Hepatocyte (in vitro differentiated cells): ENCODE data around the gene RANBP3. TPM values are rescaled to one million over a fixed set of nuclear protein-coding genes. Genes with fewer than 3 reads are reported as not detected.

Experiments
- DNase-seq: peaks from one replicate; pipeline ENCODE4 v3.0.0-alpha.2; 2016; ENCODE audit warnings: low spot score
- H2AFZ ChIP-seq: fragments of 200-600 bp; sonication (generic); 2 replicates; pipeline ENCODE4 v1.6.0; 2016; ENCODE audit warnings: antibody characterized with exemption, mild to moderate bottlenecking
- H3K27ac ChIP-seq: fragments of 200-600 bp; sonication (generic); 2 replicates; pipeline ENCODE4 v1.5.1; 2016; ENCODE audit warnings: mild to moderate bottlenecking
- H3K27me3 ChIP-seq: fragments of 200-600 bp; sonication (generic); 2 replicates; pipeline ENCODE4 v1.6.1; 2016
- H3K36me3 ChIP-seq: fragments of 200-600 bp; sonication (generic); replicated peaks from 2 replicates; pipeline ENCODE4 v1.5.1; 2016; ENCODE audit warnings: low read depth; ENCODE audit not compliant: insufficient read depth
- H3K4me1 ChIP-seq: fragments of 200-600 bp; sonication (generic); 2 replicates; pipeline ENCODE4 v1.5.1; 2016; ENCODE audit warnings: mild to moderate bottlenecking, moderate library complexity; ENCODE audit not compliant: insufficient read depth
- H3K4me2 ChIP-seq: fragments of 200-600 bp; sonication (generic); 2 replicates; pipeline ENCODE4 v1.6.0; 2016
- H3K4me3 ChIP-seq: fragments of 200-600 bp; sonication (generic); 2 replicates; pipeline ENCODE4 v1.5.1; 2016; ENCODE audit warnings: mild to moderate bottlenecking
- H3K79me2 ChIP-seq: fragments of 200-600 bp; sonication (generic); 2 replicates; pipeline ENCODE4 v1.6.0; 2017; ENCODE audit warnings: mild to moderate bottlenecking
- H3K9me2 ChIP-seq: fragments of 200-600 bp; sonication (generic); replicated peaks from 2 replicates; pipeline ENCODE4 v1.6.0; 2017; ENCODE audit warnings: mild to moderate bottlenecking; ENCODE audit not compliant: insufficient read depth
- H3K9me3 ChIP-seq: fragments of 200-600 bp; sonication (generic); 2 replicates; pipeline ENCODE4 v1.5.1; 2016; ENCODE audit warnings: low read depth, mild to moderate bottlenecking
- H4K20me1 ChIP-seq: fragments of 200-600 bp; sonication (generic); 2 replicates; pipeline ENCODE4 v1.6.0; 2016; ENCODE audit warnings: mild to moderate bottlenecking; ENCODE audit not compliant: insufficient read depth, poor library complexity, severe bottlenecking
- EZH2 ChIP-seq: fragments of 200-600 bp; sonication (generic); IDR thresholded peaks from 2 replicates; pipeline ENCODE4 v1.6.1; 2016; ENCODE audit warnings: antibody characterized with exemption, mild to moderate bottlenecking, borderline replicate concordance
- EZH2phosphoT487 ChIP-seq: fragments of 200-600 bp; sonication (generic); IDR thresholded peaks from one replicate; pipeline ENCODE4 v1.6.1; 2018; ENCODE audit warnings: antibody characterized with exemption, mild to moderate bottlenecking, low read depth, moderate library complexity; ENCODE audit not compliant: unreplicated experiment, severe bottlenecking
- WGBS: methylation state at CpG from one replicate; pipeline ENCODE4 v1.1.6; 2016; ENCODE audit warnings: low lambda C conversion rate; ENCODE audit errors: missing lambda C conversion rate; 5-methylcytosine and 5-hydroxymethylcytosine counted together
- polyA plus RNA-seq: library from polyadenylated mRNA; unstranded; fragments of >200 nt; fragmentation: Nextera tagmentation; extraction: Ambion mirVana; gene quantifications from 2 replicates; pipeline ENCODE4 v1.2.1, GENCODE V29; 2016
- total RNA-seq: library from RNA; depleted of rRNA; stranded (reverse); fragments of >200 nt; gene quantifications from 2 replicates; pipeline ENCODE4 v1.2.3, GENCODE V29; 2014
- TF ChIP-seq, protein P1 (sequence below): fragments of 200-600 bp; sonication (generic); IDR thresholded peaks from 2 replicates; pipeline ENCODE4 v1.5.1; 2016; ENCODE audit warnings: antibody characterized with exemption, mild to moderate bottlenecking; ENCODE audit not compliant: poor library complexity

RANBP3 gene
- total and polyA plus RNA-seq, 2 experiments from 2014 or later, result 10.4 to 51.0 TPM

DNA sequence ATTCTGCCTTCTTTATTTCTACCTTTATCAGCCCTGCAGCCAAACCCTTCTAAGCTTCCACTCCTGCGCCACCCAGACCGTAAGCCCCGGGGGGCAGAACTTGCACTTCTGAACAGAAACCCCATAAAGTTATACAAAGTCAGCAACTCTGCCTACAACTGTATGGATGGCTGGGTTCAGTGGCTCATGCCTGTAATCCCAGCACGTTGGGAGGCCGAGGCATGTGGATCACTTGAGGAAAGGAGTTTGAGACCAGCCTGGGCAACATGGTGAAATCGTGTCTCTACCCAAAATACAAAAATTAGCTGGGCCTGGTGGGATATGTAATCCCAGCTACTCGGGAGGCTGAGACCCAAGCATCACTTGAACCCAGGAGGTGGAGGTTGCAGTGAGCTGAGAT lies 10.4 kb downstream of the RANBP3 start:
- no peaks in the 10 kb centered on the region for H3K36me3 ChIP-seq
- H3K27me3 ChIP-seq, result no peaks in the 10 kb centered on the region
- TF ChIP-seq EZH2, result no peak
- no peak for TF ChIP-seq EZH2phosphoT487
- TF ChIP-seq, protein P1, sequence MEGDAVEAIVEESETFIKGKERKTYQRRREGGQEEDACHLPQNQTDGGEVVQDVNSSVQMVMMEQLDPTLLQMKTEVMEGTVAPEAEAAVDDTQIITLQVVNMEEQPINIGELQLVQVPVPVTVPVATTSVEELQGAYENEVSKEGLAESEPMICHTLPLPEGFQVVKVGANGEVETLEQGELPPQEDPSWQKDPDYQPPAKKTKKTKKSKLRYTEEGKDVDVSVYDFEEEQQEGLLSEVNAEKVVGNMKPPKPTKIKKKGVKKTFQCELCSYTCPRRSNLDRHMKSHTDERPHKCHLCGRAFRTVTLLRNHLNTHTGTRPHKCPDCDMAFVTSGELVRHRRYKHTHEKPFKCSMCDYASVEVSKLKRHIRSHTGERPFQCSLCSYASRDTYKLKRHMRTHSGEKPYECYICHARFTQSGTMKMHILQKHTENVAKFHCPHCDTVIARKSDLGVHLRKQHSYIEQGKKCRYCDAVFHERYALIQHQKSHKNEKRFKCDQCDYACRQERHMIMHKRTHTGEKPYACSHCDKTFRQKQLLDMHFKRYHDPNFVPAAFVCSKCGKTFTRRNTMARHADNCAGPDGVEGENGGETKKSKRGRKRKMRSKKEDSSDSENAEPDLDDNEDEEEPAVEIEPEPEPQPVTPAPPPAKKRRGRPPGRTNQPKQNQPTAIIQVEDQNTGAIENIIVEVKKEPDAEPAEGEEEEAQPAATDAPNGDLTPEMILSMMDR, result no peak
- DNase-seq, result no peak
- H3K4me1 ChIP-seq, result peaks cover 47% of the 10 kb centered on the region
- H2AFZ ChIP-seq, result no peak overlapping the region
- peak overlapping the region; percentile 54 for H3K27ac ChIP-seq
- peaks cover 72% of the 10 kb centered on the region for H4K20me1 ChIP-seq
- H3K9me2 ChIP-seq, result no peaks in the 10 kb centered on the region
- no peak overlapping the region for H3K4me3 ChIP-seq
- no peaks in the 10 kb centered on the region for H3K9me3 ChIP-seq
- H3K79me2 ChIP-seq, result peaks cover 98% of the 10 kb centered on the region
- 73% methylated on average over 7 of the region's 7 CpGs for WGBS
- H3K4me2 ChIP-seq, result peak overlapping the region; percentile 23

DNA sequence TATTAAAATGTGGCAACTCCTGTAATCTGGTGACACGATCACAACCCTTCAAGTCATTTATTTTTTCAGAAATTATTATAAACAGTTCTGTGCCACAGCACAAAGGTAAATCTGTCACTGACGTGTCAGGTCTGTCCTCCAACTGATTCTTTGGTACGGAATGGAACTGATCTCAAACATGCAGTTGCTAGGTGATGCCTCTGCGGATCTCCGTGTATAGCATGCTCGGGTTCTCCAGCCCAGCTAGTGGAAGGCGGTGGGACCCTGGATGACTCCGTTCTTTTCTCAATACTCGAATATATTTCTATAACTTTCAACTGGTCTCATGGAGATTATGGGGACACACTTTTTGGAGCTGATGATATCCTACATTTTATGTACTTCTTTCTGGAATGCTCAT lies 11.0 kb downstream of the RANBP3 start:
- 90% methylated on average over 9 of the region's 9 CpGs for WGBS
- H3K9me2 ChIP-seq, result no peaks in the 10 kb centered on the region
- H3K79me2 ChIP-seq, result peaks cover 95% of the 10 kb centered on the region
- no peaks in the 10 kb centered on the region for H3K9me3 ChIP-seq
- H3K4me1 ChIP-seq, result peaks cover 52% of the 10 kb centered on the region
- no peaks in the 10 kb centered on the region for H3K27me3 ChIP-seq
- no peak overlapping the region for H3K4me3 ChIP-seq
- H3K36me3 ChIP-seq, result no peaks in the 10 kb centered on the region
- TF ChIP-seq EZH2, result no peak
- TF ChIP-seq EZH2phosphoT487, result no peak
- TF ChIP-seq, protein P1, result no peak
- DNase-seq, result no peak
- no peak overlapping the region for H2AFZ ChIP-seq
- peak overlapping the region; percentile 55 for H3K4me2 ChIP-seq
- H3K27ac ChIP-seq, result peak overlapping the region; percentile 54
- H4K20me1 ChIP-seq, result peaks cover 68% of the 10 kb centered on the region

DNA sequence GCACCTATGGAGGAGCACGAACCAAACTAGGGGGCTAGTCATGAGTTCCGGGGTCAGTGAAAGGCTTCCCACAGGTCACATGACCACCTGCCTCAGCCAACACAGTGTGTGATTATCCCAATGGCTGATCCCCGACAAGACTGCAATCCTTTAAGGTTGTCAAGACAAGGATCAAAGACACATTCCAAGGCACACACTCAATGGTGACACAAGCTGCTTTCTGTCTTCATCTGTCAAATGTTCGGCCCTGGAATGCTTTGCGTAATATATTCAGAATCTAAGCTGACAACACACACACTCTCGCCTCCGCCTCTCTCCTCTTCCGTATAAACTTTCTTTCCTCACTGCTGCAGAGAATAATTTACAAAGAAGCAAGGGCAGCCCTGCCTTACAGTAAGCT lies 11.7 kb downstream of the RANBP3 start:
- Histone ChIP-seq H3K4me2 (peak overlapping the region; percentile 55), H3K27ac (peak overlapping the region; percentile 71), H3K36me3 (no peaks in the 10 kb centered on the region), H3K4me3 (no peak overlapping the region), H2AFZ (no peak overlapping the region), H3K79me2 (peaks cover 94% of the 10 kb centered on the region), H4K20me1 (peaks cover 69% of the 10 kb centered on the region), H3K9me3 (no peaks in the 10 kb centered on the region), H3K4me1 (peaks cover 59% of the 10 kb centered on the region), H3K9me2 (no peaks in the 10 kb centered on the region), H3K27me3 (no peaks in the 10 kb centered on the region)
- peak; percentile 72 for DNase-seq
- WGBS, result 47% methylated on average over 8 of the region's 8 CpGs
- TF ChIP-seq, protein P1, result no peak
- TF ChIP-seq EZH2 (no peak), EZH2phosphoT487 (no peak)
